GM21381 (cell line): ENCODE results near the gene SMIM10L1.

Experiments used
- ATAC-seq: cut with Tn5 transposase; IDR thresholded peaks from one replicate; pipeline ENCODE4 v1.9.1; 2021; ENCODE audit warnings: mild to moderate bottlenecking, moderate library complexity; ENCODE audit not compliant: unreplicated experiment

SMIM10L1 gene

GRCh38 chr12:11183011-11183410 is 12.0 kb downstream of the SMIM10L1 start:
- no peak for ATAC-seq

GRCh38 chr12:11186837-11187236 is 15.8 kb downstream of the SMIM10L1 start, which contains the start of gene TAS2R42:
Gene TAS2R42, minus strand, starts transcription at chr12:11186937. Its CDS starts 0 bp downstream, at chr12:11186937.
- no peak for ATAC-seq

GRCh38 chr12:11202811-11203210 is 31.8 kb downstream of the SMIM10L1 start:
- ATAC-seq: no peak

GRCh38 chr12:11204173-11204572 is 33.2 kb downstream of the SMIM10L1 start:
- ATAC-seq: no peak

GRCh38 chr12:11209113-11209512 is 38.1 kb downstream of the SMIM10L1 start:
- no peak for ATAC-seq
